ENCODE measurements around the gene DST. TPM values are rescaled to one million over a fixed set of nuclear protein-coding genes. Genes with fewer than 3 reads are reported as not detected.

Gene DST
- total and polyA plus RNA-seq, 2 experiments from 2014 or later: 103 to 369 TPM

DNA sequence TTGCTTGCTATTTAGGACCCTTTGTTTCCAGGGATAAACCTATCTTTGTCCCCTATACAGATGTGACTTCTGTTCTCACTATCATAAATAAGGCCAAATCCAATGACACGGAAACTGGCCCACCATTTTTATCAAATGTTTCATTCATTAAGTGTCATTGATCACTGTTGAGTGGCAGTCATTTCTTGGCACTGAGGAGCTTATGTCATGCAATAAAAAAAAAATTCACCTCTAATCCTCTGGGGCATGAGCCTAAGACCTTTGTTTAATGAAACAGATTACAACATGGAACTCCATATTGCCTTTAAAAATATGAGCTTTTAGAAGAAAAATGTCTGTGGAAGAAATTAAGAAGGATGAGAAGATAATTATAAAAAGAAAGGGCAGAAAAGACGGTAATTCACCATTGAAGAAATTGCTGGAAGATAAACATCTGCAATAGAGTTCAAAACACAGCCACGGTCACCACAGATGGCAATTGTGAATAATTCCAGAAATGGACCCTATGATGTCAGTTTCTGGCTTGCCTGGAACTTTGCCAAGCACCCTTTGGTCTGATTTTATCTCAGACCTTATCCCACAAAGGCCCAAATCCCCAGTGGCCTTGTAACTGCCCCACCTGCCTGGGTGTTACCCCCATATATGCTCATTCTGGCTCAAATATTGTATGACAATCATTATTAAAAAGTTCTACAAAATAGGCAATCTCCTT, 91.1 kb downstream of the DST start:
- peaks cover 41% of the 10 kb centered on the region for H3K79me2 ChIP-seq
- no peaks in the 10 kb centered on the region for H3K9me3 ChIP-seq (ENCODE audit: low read depth)
- peaks cover 11% of the 10 kb centered on the region for H4K20me1 ChIP-seq (ENCODE audit: insufficient read depth, poor library complexity, severe bottlenecking)
- no peak overlapping the region for H3K4me3 ChIP-seq
- H2AFZ ChIP-seq: no peak overlapping the region
- WGBS (ENCODE audit: low lambda C conversion rate, missing lambda C conversion rate): 78% methylated on average over 3 of the region's 3 CpGs
- no peak overlapping the region for H3K27ac ChIP-seq
- H3K27me3 ChIP-seq: no peaks in the 10 kb centered on the region
- H3K4me1 ChIP-seq (ENCODE audit: insufficient read depth): peaks cover 10% of the 10 kb centered on the region
- no peaks in the 10 kb centered on the region for H3K36me3 ChIP-seq (replicated peaks; ENCODE audit: insufficient read depth, low read depth)
- no peak for DNase-seq (ENCODE audit: low spot score)
- no peaks in the 10 kb centered on the region for H3K9me2 ChIP-seq (replicated peaks; ENCODE audit: insufficient read depth)
- H3K4me2 ChIP-seq: no peak overlapping the region
- TF ChIP-seq EZH2phosphoT487 (IDR thresholded peaks at IDR 0.05; ENCODE audit: low read depth, severe bottlenecking, unreplicated experiment) (no peak), EZH2 (IDR thresholded peaks at IDR 0.05; ENCODE audit: borderline replicate concordance) (no peak)
- TF ChIP-seq, protein P1, sequence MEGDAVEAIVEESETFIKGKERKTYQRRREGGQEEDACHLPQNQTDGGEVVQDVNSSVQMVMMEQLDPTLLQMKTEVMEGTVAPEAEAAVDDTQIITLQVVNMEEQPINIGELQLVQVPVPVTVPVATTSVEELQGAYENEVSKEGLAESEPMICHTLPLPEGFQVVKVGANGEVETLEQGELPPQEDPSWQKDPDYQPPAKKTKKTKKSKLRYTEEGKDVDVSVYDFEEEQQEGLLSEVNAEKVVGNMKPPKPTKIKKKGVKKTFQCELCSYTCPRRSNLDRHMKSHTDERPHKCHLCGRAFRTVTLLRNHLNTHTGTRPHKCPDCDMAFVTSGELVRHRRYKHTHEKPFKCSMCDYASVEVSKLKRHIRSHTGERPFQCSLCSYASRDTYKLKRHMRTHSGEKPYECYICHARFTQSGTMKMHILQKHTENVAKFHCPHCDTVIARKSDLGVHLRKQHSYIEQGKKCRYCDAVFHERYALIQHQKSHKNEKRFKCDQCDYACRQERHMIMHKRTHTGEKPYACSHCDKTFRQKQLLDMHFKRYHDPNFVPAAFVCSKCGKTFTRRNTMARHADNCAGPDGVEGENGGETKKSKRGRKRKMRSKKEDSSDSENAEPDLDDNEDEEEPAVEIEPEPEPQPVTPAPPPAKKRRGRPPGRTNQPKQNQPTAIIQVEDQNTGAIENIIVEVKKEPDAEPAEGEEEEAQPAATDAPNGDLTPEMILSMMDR (IDR thresholded peaks at IDR 0.05; ENCODE audit: poor library complexity): no peak

DNA sequence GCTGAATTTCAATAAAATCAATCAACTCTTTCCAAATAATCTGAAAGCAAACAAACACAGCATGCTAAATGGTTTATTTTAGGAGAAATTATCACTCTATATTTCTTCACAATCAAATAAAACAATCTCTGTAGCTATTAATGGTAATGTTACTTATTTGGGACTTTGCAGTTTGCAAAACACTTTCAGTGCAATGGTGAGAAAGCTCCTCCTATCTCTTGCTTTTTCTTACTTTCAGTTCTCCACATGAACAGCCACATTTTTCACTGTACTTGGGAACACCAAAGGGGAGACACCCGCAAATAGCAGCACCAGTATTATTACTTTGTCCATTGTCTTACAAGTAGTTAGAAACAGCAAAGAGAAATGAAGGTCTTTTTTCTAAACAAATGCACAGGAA, 92.4 kb downstream of the DST start:
- TF ChIP-seq, protein P1 (IDR thresholded peaks at IDR 0.05; ENCODE audit: poor library complexity): no peak
- TF ChIP-seq EZH2 (IDR thresholded peaks at IDR 0.05; ENCODE audit: borderline replicate concordance) (no peak), EZH2phosphoT487 (IDR thresholded peaks at IDR 0.05; ENCODE audit: low read depth, severe bottlenecking, unreplicated experiment) (no peak)
- H3K4me2 ChIP-seq: peak overlapping the region; percentile 59
- H3K9me2 ChIP-seq (replicated peaks; ENCODE audit: insufficient read depth): no peaks in the 10 kb centered on the region
- no peaks in the 10 kb centered on the region for H3K36me3 ChIP-seq (replicated peaks; ENCODE audit: insufficient read depth, low read depth)
- DNase-seq (ENCODE audit: low spot score): no peak
- peaks cover 10% of the 10 kb centered on the region for H3K4me1 ChIP-seq (ENCODE audit: insufficient read depth)
- peaks cover 11% of the 10 kb centered on the region for H4K20me1 ChIP-seq (ENCODE audit: insufficient read depth, poor library complexity, severe bottlenecking)
- no peaks in the 10 kb centered on the region for H3K27me3 ChIP-seq
- no peak overlapping the region for H3K4me3 ChIP-seq
- H3K9me3 ChIP-seq (ENCODE audit: low read depth): no peaks in the 10 kb centered on the region
- peaks cover 52% of the 10 kb centered on the region for H3K79me2 ChIP-seq
- 74% methylated on average over 1 of the region's 1 CpG for WGBS (ENCODE audit: low lambda C conversion rate, missing lambda C conversion rate)
- no peak overlapping the region for H2AFZ ChIP-seq
- H3K27ac ChIP-seq: peak overlapping the region; percentile 4

DNA sequence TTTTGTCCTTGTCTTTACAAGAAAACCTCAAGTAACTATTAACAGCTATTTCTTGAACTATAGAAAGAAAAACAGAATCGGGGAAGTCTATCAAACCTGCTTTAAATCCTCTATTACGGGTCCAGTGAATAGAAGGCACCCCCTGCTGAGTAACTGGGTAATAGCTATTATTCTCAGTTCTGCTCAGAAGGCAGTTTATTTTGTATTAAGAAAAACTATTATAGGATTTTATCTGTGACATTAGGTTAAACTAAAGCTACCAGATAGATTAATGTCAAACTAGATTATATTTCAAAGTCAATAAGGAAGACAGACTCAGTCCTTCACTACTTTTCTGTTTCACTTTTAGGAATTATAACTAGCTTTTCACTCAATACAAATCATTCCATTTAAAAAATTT, 93.7 kb downstream of the DST start:
- Histone ChIP-seq H3K4me3 (no peak overlapping the region), H3K27ac (peak overlapping the region; percentile 5)
- TF ChIP-seq EZH2 (IDR thresholded peaks at IDR 0.05; ENCODE audit: borderline replicate concordance): no peak
- TF ChIP-seq, protein P1 (IDR thresholded peaks at IDR 0.05; ENCODE audit: poor library complexity): peak; percentile 47
- no peak for TF ChIP-seq EZH2phosphoT487 (IDR thresholded peaks at IDR 0.05; ENCODE audit: low read depth, severe bottlenecking, unreplicated experiment)

More for the DNA sequence above, 93.7 kb downstream of the DST start:
- H3K4me1 ChIP-seq (ENCODE audit: insufficient read depth): peaks cover 10% of the 10 kb centered on the region
- no peaks in the 10 kb centered on the region for H3K36me3 ChIP-seq (replicated peaks; ENCODE audit: insufficient read depth, low read depth)
- no peaks in the 10 kb centered on the region for H3K27me3 ChIP-seq
- 39% methylated on average over 2 of the region's 2 CpGs for WGBS (ENCODE audit: low lambda C conversion rate, missing lambda C conversion rate)
- peaks cover 65% of the 10 kb centered on the region for H3K79me2 ChIP-seq
- peaks cover 11% of the 10 kb centered on the region for H4K20me1 ChIP-seq (ENCODE audit: insufficient read depth, poor library complexity, severe bottlenecking)
- DNase-seq (ENCODE audit: low spot score): no peak
- H2AFZ ChIP-seq: no peak overlapping the region
- H3K9me2 ChIP-seq (replicated peaks; ENCODE audit: insufficient read depth): no peaks in the 10 kb centered on the region
- H3K9me3 ChIP-seq (ENCODE audit: low read depth): no peaks in the 10 kb centered on the region
- peak overlapping the region; percentile 23 for H3K4me2 ChIP-seq

All from hepatocyte (in vitro differentiated cells).